WTC11 (cell line): ENCODE results near the gene MGRN1.

Source experiments
- CBFB ChIP-seq: sonication (generic); formaldehyde crosslinking; IDR thresholded peaks from 2 replicates; pipeline ENCODE4 v1.8.1; 2022; ENCODE audit warnings: mild to moderate bottlenecking, low read depth, missing genetic modification reagents
- CTCF ChIP-seq: fragments of 200-600 bp; IDR thresholded peaks from 2 replicates; pipeline ENCODE4 v1.8.0; 2022; ENCODE audit warnings: antibody characterized with exemption
- ELF4 ChIP-seq: sonication (generic); formaldehyde crosslinking; IDR thresholded peaks from 2 replicates; pipeline ENCODE4 v1.8.1; 2022; ENCODE audit warnings: low read depth, mild to moderate bottlenecking, moderate library complexity, missing genetic modification reagents
- FOXJ3 ChIP-seq: sonication (generic); formaldehyde crosslinking; IDR thresholded peaks from 2 replicates; pipeline ENCODE4 v1.9.0; 2021; ENCODE audit warnings: missing genetic modification reagents, mild to moderate bottlenecking, borderline replicate concordance
- JUN ChIP-seq: sonication (generic); formaldehyde crosslinking; IDR thresholded peaks from 2 replicates; pipeline ENCODE4 v1.8.0; 2023; ENCODE audit warnings: mild to moderate bottlenecking, missing genetic modification reagents
- SP1 ChIP-seq: sonication (generic); formaldehyde crosslinking; conservative IDR thresholded peaks from 2 replicates; pipeline ENCODE4 v1.8.1; 2022; ENCODE audit warnings: missing genetic modification reagents
- TCF7 ChIP-seq: sonication (generic); formaldehyde crosslinking; IDR thresholded peaks from 2 replicates; pipeline ENCODE4 v1.8.0; 2022; ENCODE audit warnings: mild to moderate bottlenecking, low read depth, missing genetic modification reagents, moderate library complexity
- TF ChIP-seq, protein P1 (sequence below): sonication (generic); formaldehyde crosslinking; IDR thresholded peaks from 2 replicates; pipeline ENCODE4 v1.8.1; 2023; ENCODE audit warnings: mild to moderate bottlenecking, missing genetic modification reagents, moderate library complexity
- TF ChIP-seq, protein P2 (sequence below): sonication (generic); formaldehyde crosslinking; IDR thresholded peaks from 2 replicates; pipeline ENCODE4 v1.8.0; 2022; ENCODE audit warnings: mild to moderate bottlenecking, missing genetic modification reagents

GRCh38 chr16:4728676-4729075 is 104.0 kb downstream of the MGRN1 start:
- TF ChIP-seq, protein P1, sequence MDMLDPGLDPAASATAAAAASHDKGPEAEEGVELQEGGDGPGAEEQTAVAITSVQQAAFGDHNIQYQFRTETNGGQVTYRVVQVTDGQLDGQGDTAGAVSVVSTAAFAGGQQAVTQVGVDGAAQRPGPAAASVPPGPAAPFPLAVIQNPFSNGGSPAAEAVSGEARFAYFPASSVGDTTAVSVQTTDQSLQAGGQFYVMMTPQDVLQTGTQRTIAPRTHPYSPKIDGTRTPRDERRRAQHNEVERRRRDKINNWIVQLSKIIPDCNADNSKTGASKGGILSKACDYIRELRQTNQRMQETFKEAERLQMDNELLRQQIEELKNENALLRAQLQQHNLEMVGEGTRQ: no peak
- TF ChIP-seq ELF4 (no peak), CTCF (no peak), CBFB (no peak), TCF7 (no peak), SP1 (CRISPR knock-in tag) (no peak), JUN (CRISPR knock-in tag) (no peak), FOXJ3 (no peak)
- TF ChIP-seq, protein P2, sequence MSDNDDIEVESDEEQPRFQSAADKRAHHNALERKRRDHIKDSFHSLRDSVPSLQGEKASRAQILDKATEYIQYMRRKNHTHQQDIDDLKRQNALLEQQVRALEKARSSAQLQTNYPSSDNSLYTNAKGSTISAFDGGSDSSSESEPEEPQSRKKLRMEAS (CRISPR knock-in tag): no peak
